HepG2 (cell line): ENCODE measurements around the gene TRMU. TPM values are rescaled to one million over a fixed set of nuclear protein-coding genes. Genes with fewer than 3 reads are reported as not detected.

Experiments
- CENPX ChIP-seq: sonication (generic); formaldehyde crosslinking; IDR thresholded peaks from 2 replicates; pipeline ENCODE4 v1.9.0; 2021; ENCODE audit warnings: mild to moderate bottlenecking, missing genetic modification reagents, moderate library complexity
- FLYWCH1 ChIP-seq: sonication (generic); formaldehyde crosslinking; IDR thresholded peaks from 2 replicates; pipeline ENCODE4 v1.8.1; 2023; ENCODE audit warnings: mild to moderate bottlenecking, missing genetic modification reagents
- FOXK1 ChIP-seq: sonication (generic); formaldehyde crosslinking; IDR thresholded peaks from 2 replicates; pipeline ENCODE4 v1.4.0; 2020; ENCODE audit warnings: low read depth, missing genetic modification reagents, borderline replicate concordance
- GABPA ChIP-seq, 2 experiments: IDR thresholded peaks; 2 replicates each; pipeline ENCODE4 v1.6.1; 2011 to 2016; ENCODE audit warnings: low read depth in 2 of 2, low read length in 1 of 2, missing biosample characterization in 1 of 2, missing genetic modification characterization in 1 of 2
- HOXA9 ChIP-seq: sonication (generic); formaldehyde crosslinking; IDR thresholded peaks from 2 replicates; pipeline ENCODE4 v1.8.1; 2022; ENCODE audit warnings: missing genetic modification reagents, mild to moderate bottlenecking, moderate library complexity, borderline replicate concordance
- KDM5B ChIP-seq: sonication (generic); formaldehyde crosslinking; IDR thresholded peaks from 2 replicates; pipeline ENCODE4 v1.4.0; 2020; ENCODE audit warnings: missing genetic modification reagents, mild to moderate bottlenecking, borderline replicate concordance
- NFKB2 ChIP-seq: sonication (generic); formaldehyde crosslinking; IDR thresholded peaks from 2 replicates; pipeline ENCODE4 v1.4.0; 2020; ENCODE audit warnings: missing genetic modification reagents, borderline replicate concordance
- PLRG1 ChIP-seq: fragments of 450-650 bp; conservative IDR thresholded peaks from 2 replicates; pipeline ENCODE4 v1.6.1; 2016
- PRDM10 ChIP-seq: sonication (generic); formaldehyde crosslinking; IDR thresholded peaks from 2 replicates; pipeline ENCODE4 v1.4.0; 2020; ENCODE audit warnings: low read depth, missing genetic modification reagents
- RAD21 ChIP-seq: fragments of 450-650 bp; formaldehyde crosslinking; IDR thresholded peaks from 2 replicates; pipeline ENCODE4 v1.5.0; 2020; ENCODE audit warnings: mild to moderate bottlenecking
- SALL2 ChIP-seq: sonication (generic); formaldehyde crosslinking; IDR thresholded peaks from 2 replicates; pipeline ENCODE4 v1.8.1; 2023; ENCODE audit warnings: mild to moderate bottlenecking, missing genetic modification reagents, inconsistent platforms
- SNRNP70 ChIP-seq: fragments of 200-400 bp; formaldehyde crosslinking; IDR thresholded peaks from 2 replicates; pipeline ENCODE4 v1.6.1; 2017; ENCODE audit warnings: mild to moderate bottlenecking, low read depth, low read length, moderate library complexity
- TFDP1 ChIP-seq: IDR thresholded peaks from 2 replicates; pipeline ENCODE4 v1.6.1; 2016; ENCODE audit warnings: missing compliant biosample characterization, missing genetic modification reagents, borderline replicate concordance
- THAP9 ChIP-seq: sonication (generic); formaldehyde crosslinking; IDR thresholded peaks from 2 replicates; pipeline ENCODE4; 2020; ENCODE audit warnings: missing genetic modification reagents, mild to moderate bottlenecking, borderline replicate concordance
- ZBTB21 ChIP-seq: sonication (generic); formaldehyde crosslinking; IDR thresholded peaks from 2 replicates; pipeline ENCODE4 v1.4.0; 2020; ENCODE audit warnings: missing genetic modification reagents
- polyA plus RNA-seq, 8 experiments: library from polyadenylated mRNA; depleted of rRNA in 3 of 8; stranded (reverse) in 7 of 8; unstranded in 1 of 8; fragments of >200 nt; fragmentation: Illumina TruSeq in 4 of 8; extraction: Trizol in 4 of 8; gene quantifications; 2 replicates each; pipeline versions ENCODE4 v1.2.1 to v1.2.3, GENCODE V29; 2011 to 2016; ENCODE audit warnings: low read depth in 4 of 8, missing spikeins in 1 of 8, mixed read lengths in 1 of 8; ENCODE audit not compliant: insufficient read depth in 1 of 8
- total RNA-seq, 5 experiments: library from RNA; depleted of rRNA; stranded (reverse); fragments of >200 nt; fragmentation: Illumina TruSeq; extraction: Trizol; gene quantifications; 2 replicates each; pipeline ENCODE4 v1.2.3, GENCODE V29; 2016; ENCODE audit warnings: low read depth in 1 of 5
- TF ChIP-seq, protein P1 (sequence below): sonication (generic); formaldehyde crosslinking; IDR thresholded peaks from 2 replicates; pipeline ENCODE4 v1.4.0; 2020; ENCODE audit warnings: missing genetic modification reagents

TRMU gene
- total and polyA plus RNA-seq, 2 of the 13 experiments (the other 11 are each of a cell fraction or from before 2014, with no cell fraction given) = 31.0 to 50.2 TPM

DNA sequence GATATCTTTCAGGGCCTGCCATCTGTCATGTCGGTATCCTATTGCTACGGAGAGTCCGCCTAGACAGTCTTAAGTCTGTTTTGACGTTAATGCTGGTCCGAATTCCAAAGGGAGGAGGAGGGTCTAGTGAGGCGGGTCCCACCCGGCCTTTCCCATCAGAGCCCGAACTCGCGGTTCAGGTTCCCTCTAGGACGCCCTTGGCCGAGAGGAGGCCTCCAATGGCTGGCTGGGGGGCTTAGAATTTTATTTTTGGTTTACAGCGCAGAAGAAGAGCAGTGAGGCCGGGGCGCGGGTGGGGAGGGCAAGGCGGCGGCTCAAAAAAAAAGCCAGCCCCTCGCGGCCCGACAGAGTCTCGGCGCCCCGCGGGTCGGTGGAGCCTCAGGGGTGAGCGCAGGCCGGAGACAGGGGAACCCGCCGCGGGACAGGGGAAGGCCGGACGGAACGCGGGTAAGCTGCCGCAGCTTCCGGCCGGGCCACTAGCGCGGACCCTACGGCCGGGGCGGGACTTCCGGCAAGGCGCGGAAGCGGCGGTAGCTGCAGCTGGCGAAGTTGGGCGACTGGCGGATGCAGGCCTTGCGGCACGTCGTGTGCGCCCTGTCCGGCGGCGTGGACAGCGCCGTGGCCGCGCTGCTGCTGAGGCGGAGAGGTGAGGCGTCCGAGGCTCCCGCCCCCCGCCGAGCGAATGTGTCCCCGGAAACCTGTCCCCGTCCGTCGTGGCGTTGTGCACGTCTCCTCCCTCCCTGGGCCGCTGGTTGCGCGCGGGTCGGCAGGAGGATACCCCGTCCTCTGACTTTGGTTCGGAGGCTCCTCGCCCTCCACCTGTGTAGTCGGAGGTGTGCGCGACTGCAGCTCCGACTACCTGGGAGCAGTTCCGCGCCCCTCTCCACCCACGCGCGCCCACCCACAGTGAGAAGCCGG, at the start of gene TRMU (continued):
- peak; percentile 72; the same call in 1 of the 2 replicates for TF ChIP-seq THAP9 (CRISPR knock-in tag)
- TF ChIP-seq CENPX (CRISPR knock-in tag) = no peak
- no peak for TF ChIP-seq PLRG1
- TF ChIP-seq TFDP1 = peak; percentile 84; the same call in 1 of the 2 replicates
- peak; percentile 97 for TF ChIP-seq SALL2 (CRISPR knock-in tag)
- peak; percentile 99 for TF ChIP-seq GABPA (IDR thresholded peaks at IDR 0.05; ENCODE audit: low read depth, low read length)
- peak; percentile 92 for TF ChIP-seq GABPA (CRISPR knock-in tag; IDR thresholded peaks at IDR 0.05; ENCODE audit: low read depth)
- TF ChIP-seq HOXA9 (CRISPR knock-in tag) = peak; percentile 39; the same call in 1 of the 2 replicates
- TF ChIP-seq SNRNP70 = no peak
- peak; percentile 72; the same call in 1 of the 2 replicates for TF ChIP-seq PRDM10 (CRISPR knock-in tag)
- no peak for TF ChIP-seq FLYWCH1 (CRISPR knock-in tag)
- peak; percentile 82; the same call in 1 of the 2 replicates for TF ChIP-seq FOXK1 (CRISPR knock-in tag)
- TF ChIP-seq RAD21 = peak; percentile 65
- peak; percentile 94 for TF ChIP-seq KDM5B (CRISPR knock-in tag)
- TF ChIP-seq, protein P1, sequence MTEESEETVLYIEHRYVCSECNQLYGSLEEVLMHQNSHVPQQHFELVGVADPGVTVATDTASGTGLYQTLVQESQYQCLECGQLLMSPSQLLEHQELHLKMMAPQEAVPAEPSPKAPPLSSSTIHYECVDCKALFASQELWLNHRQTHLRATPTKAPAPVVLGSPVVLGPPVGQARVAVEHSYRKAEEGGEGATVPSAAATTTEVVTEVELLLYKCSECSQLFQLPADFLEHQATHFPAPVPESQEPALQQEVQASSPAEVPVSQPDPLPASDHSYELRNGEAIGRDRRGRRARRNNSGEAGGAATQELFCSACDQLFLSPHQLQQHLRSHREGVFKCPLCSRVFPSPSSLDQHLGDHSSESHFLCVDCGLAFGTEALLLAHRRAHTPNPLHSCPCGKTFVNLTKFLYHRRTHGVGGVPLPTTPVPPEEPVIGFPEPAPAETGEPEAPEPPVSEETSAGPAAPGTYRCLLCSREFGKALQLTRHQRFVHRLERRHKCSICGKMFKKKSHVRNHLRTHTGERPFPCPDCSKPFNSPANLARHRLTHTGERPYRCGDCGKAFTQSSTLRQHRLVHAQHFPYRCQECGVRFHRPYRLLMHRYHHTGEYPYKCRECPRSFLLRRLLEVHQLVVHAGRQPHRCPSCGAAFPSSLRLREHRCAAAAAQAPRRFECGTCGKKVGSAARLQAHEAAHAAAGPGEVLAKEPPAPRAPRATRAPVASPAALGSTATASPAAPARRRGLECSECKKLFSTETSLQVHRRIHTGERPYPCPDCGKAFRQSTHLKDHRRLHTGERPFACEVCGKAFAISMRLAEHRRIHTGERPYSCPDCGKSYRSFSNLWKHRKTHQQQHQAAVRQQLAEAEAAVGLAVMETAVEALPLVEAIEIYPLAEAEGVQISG (CRISPR knock-in tag) = peak; percentile 96
- no peak for TF ChIP-seq ZBTB21 (CRISPR knock-in tag)
- TF ChIP-seq NFKB2 = peak; percentile 44
